H9 (cell line): Measurements from ENCODE around the gene RUFY2. TPM values are rescaled to one million over a fixed set of nuclear protein-coding genes. Genes with fewer than 3 reads are reported as not detected.

Experiments used
- DNase-seq: peaks from one replicate; pipeline ENCODE4 v3.0.0-alpha.2; 2017
- H2AFZ ChIP-seq: one replicate; pipeline ENCODE4 v1.6.1; 2013; ENCODE audit warnings: mild to moderate bottlenecking, low read length, control low read depth, moderate library complexity
- H2AK5ac ChIP-seq: 2 replicates; pipeline ENCODE4 v1.6.1; 2013; ENCODE audit warnings: low read length, control low read depth, mixed read lengths; ENCODE audit not compliant: insufficient read length
- H2BK120ac ChIP-seq: one replicate; pipeline ENCODE4 v1.6.1; 2013; ENCODE audit warnings: low read depth, mild to moderate bottlenecking, low read length, control low read depth, inconsistent platforms; ENCODE audit not compliant: poor library complexity, severe bottlenecking
- H2BK12ac ChIP-seq: 2 replicates; pipeline ENCODE4 v1.6.1; 2013; ENCODE audit warnings: low read length, control low read depth, mixed read lengths, low read depth; ENCODE audit not compliant: insufficient read length
- H2BK15ac ChIP-seq: 2 replicates; pipeline ENCODE4 v1.6.1; 2013; ENCODE audit warnings: low read depth, low read length, control low read depth
- H2BK20ac ChIP-seq: one replicate; pipeline ENCODE4 v1.6.1; 2013; ENCODE audit warnings: low read depth, mild to moderate bottlenecking, low read length, control low read depth, inconsistent platforms; ENCODE audit not compliant: poor library complexity, severe bottlenecking
- H2BK5ac ChIP-seq: 2 replicates; pipeline ENCODE4 v1.6.1; 2013; ENCODE audit warnings: low read length, control low read depth, mixed read lengths; ENCODE audit not compliant: insufficient read length
- H3K14ac ChIP-seq: 2 replicates; pipeline ENCODE4 v1.6.1; 2013; ENCODE audit warnings: low read length, control low read depth; ENCODE audit not compliant: insufficient read depth
- H3K18ac ChIP-seq: 2 replicates; pipeline ENCODE4 v1.6.1; 2013; ENCODE audit warnings: low read depth, mild to moderate bottlenecking, mixed read lengths, low read length, control low read depth; ENCODE audit not compliant: insufficient read length
- H3K23ac ChIP-seq: 2 replicates; pipeline ENCODE4 v1.6.1; 2013; ENCODE audit warnings: low read length, control low read depth, mixed read lengths, low read depth; ENCODE audit not compliant: insufficient read length
- H3K23me2 ChIP-seq: 2 replicates; pipeline ENCODE4 v1.6.1; 2013; ENCODE audit warnings: low read depth, mild to moderate bottlenecking, mixed read lengths, low read length, control low read depth; ENCODE audit not compliant: insufficient read length, poor library complexity, severe bottlenecking
- H3K27ac ChIP-seq: 2 replicates; pipeline ENCODE4 v1.5.1; 2013; ENCODE audit warnings: low read length, control low read depth, mixed read lengths, low read depth; ENCODE audit not compliant: insufficient read length
- H3K27me3 ChIP-seq: 2 replicates; pipeline ENCODE4 v1.6.1; 2013; ENCODE audit warnings: low read length, control low read depth, inconsistent platforms; ENCODE audit not compliant: insufficient read depth
- H3K4ac ChIP-seq: 2 replicates; pipeline ENCODE4 v1.6.1; 2013; ENCODE audit warnings: low read depth, mild to moderate bottlenecking, control low read depth, inconsistent platforms, low read length, moderate library complexity
- H3K4me1 ChIP-seq: 2 replicates; pipeline ENCODE4 v1.6.1; 2013; ENCODE audit warnings: low read length, control low read depth, inconsistent platforms; ENCODE audit not compliant: insufficient read depth
- H3K4me2 ChIP-seq: 2 replicates; pipeline ENCODE4 v1.6.1; 2013; ENCODE audit warnings: low read length, control low read depth, mixed read lengths; ENCODE audit not compliant: insufficient read length, insufficient read depth
- H3K56ac ChIP-seq: 2 replicates; pipeline ENCODE4 v1.6.1; 2013; ENCODE audit warnings: low read depth, mild to moderate bottlenecking, mixed read lengths, low read length, control low read depth; ENCODE audit not compliant: insufficient read length
- H3K79me1 ChIP-seq: 2 replicates; pipeline ENCODE4 v1.6.1; 2013; ENCODE audit warnings: low read depth, mild to moderate bottlenecking, moderate library complexity, low read length, control low read depth, inconsistent platforms; ENCODE audit not compliant: insufficient read depth, poor library complexity, severe bottlenecking
- H3K79me2 ChIP-seq: 2 replicates; pipeline ENCODE4 v1.6.1; 2013; ENCODE audit warnings: low read length, control low read depth, inconsistent platforms; ENCODE audit not compliant: insufficient read depth
- H3K9ac ChIP-seq: 2 replicates; pipeline ENCODE4 v1.6.1; 2013; ENCODE audit warnings: low read length, control low read depth, mixed read lengths; ENCODE audit not compliant: insufficient read length; ENCODE audit errors: extremely low read depth
- H3K9me3 ChIP-seq: one replicate; pipeline ENCODE4 v1.6.1; 2013; ENCODE audit warnings: low read depth, low read length, inconsistent platforms; ENCODE audit not compliant: control insufficient read depth
- H3T11ph ChIP-seq: one replicate; pipeline ENCODE4 v1.6.1; 2013; ENCODE audit warnings: mild to moderate bottlenecking, low read length, control low read depth, inconsistent platforms
- H4K20me1 ChIP-seq: one replicate; pipeline ENCODE4 v1.6.1; 2013; ENCODE audit not compliant: control insufficient read depth, insufficient read length, insufficient read depth
- H4K5ac ChIP-seq: 2 replicates; pipeline ENCODE4 v1.6.1; 2013; ENCODE audit warnings: low read depth, mild to moderate bottlenecking, mixed read lengths, low read length, control low read depth; ENCODE audit not compliant: insufficient read length
- H4K8ac ChIP-seq: replicated peaks from 2 replicates; pipeline ENCODE4 v1.6.1; 2013; ENCODE audit warnings: low read length, control low read depth, mixed read lengths, low read depth; ENCODE audit not compliant: insufficient read length
- H4K91ac ChIP-seq: 2 replicates; pipeline ENCODE4 v1.6.1; 2013; ENCODE audit warnings: low read depth, mild to moderate bottlenecking, moderate library complexity, mixed read lengths, low read length, control low read depth; ENCODE audit not compliant: insufficient read length
- H3K27ac Mint-ChIP-seq, 3 experiments: 2 replicates in 2 of 3; 3 replicates in 1 of 3; pipeline ENCODE4 v1.8.0; 2020 to 2021; ENCODE audit warnings: mixed read lengths in 3 of 3, mild to moderate bottlenecking in 1 of 3, moderate library complexity in 1 of 3
- H3K27me3 Mint-ChIP-seq: 2 replicates; pipeline ENCODE4 v1.8.0; 2021; ENCODE audit warnings: low read depth, mild to moderate bottlenecking, moderate library complexity, mixed read lengths
- H3K36me3 Mint-ChIP-seq, 3 experiments: 2 replicates in 2 of 3; 3 replicates in 1 of 3; pipeline ENCODE4 v1.8.0; 2020 to 2021; ENCODE audit warnings: low read depth in 3 of 3, mixed read lengths in 3 of 3; ENCODE audit not compliant: insufficient read depth in 1 of 3
- H3K4me1 Mint-ChIP-seq, 2 experiments: 2 replicates each; pipeline ENCODE4 v1.8.0; 2020; ENCODE audit warnings: mixed read lengths in 2 of 2
- H3K4me3 Mint-ChIP-seq, 2 experiments: 2 replicates in 1 of 2; 3 replicates in 1 of 2; pipeline ENCODE4 v1.8.0; 2020 to 2021; ENCODE audit warnings: mild to moderate bottlenecking in 2 of 2, mixed read lengths in 2 of 2, moderate library complexity in 1 of 2
- H3K9me3 Mint-ChIP-seq, 2 experiments: 2 replicates in 1 of 2; 3 replicates in 1 of 2; pipeline ENCODE4 v1.8.0; 2020; ENCODE audit warnings: mild to moderate bottlenecking in 2 of 2, mixed read lengths in 2 of 2, moderate library complexity in 1 of 2
- CTCF ChIP-seq: fragments of 200-600 bp; sonication (generic); conservative IDR thresholded peaks from 3 replicates; pipeline ENCODE4 v1.8.0; 2021; ENCODE audit warnings: antibody characterized with exemption, mild to moderate bottlenecking
- total RNA-seq: library from RNA; stranded (reverse); gene quantifications from 2 replicates; pipeline ENCODE4 v1.2.1, GENCODE V29; 2021

RUFY2 gene
- total RNA-seq, 1 experiment from 2014 or later, result 14.1 TPM

GRCh38 chr10:68310531-68310930 lies 96.5 kb downstream of the RUFY2 start:
- Mint-ChIP-seq H3K9me3 (peaks cover 0 to under 1% of the 10 kb centered on the region in 2 experiments; a peak in 1 of 5 replicates), H3K27ac (no peak overlapping the region), H3K4me3 (no peak overlapping the region), H3K36me3 (no peaks in the 10 kb centered on the region), H3K27me3 (no peaks in the 10 kb centered on the region), H3K4me1 (peaks cover 11% of the 10 kb centered on the region in 2 experiments)
- H4K5ac ChIP-seq, result no peak overlapping the region
- H3K14ac ChIP-seq, result no peak overlapping the region
- H2AFZ ChIP-seq, result no peak overlapping the region
- no peaks in the 10 kb centered on the region for H3K23me2 ChIP-seq
- no peaks in the 10 kb centered on the region for H3K79me2 ChIP-seq
- H3K27ac ChIP-seq, result no peak overlapping the region
- no peak overlapping the region for H3K4me2 ChIP-seq
- no peak overlapping the region for H2AK5ac ChIP-seq
- no peaks in the 10 kb centered on the region for H3K4me1 ChIP-seq
- H2BK12ac ChIP-seq, result no peak overlapping the region
- no peaks in the 10 kb centered on the region for H3K79me1 ChIP-seq
- H3K27me3 ChIP-seq, result no peaks in the 10 kb centered on the region
- no peak for TF ChIP-seq CTCF
- H2BK5ac ChIP-seq, result no peak overlapping the region
- no peak overlapping the region for H2BK15ac ChIP-seq
- no peak overlapping the region for H4K8ac ChIP-seq
- H3K56ac ChIP-seq, result no peak overlapping the region
- no peak overlapping the region for H3K9ac ChIP-seq
- H3K9me3 ChIP-seq, result no peaks in the 10 kb centered on the region
- H4K91ac ChIP-seq, result no peak overlapping the region
- H3K18ac ChIP-seq, result no peak overlapping the region
- H2BK120ac ChIP-seq, result no peak overlapping the region
- H3K4ac ChIP-seq, result no peak overlapping the region
- H3T11ph ChIP-seq, result no peak overlapping the region
- DNase-seq, result no peak
- no peak overlapping the region for H2BK20ac ChIP-seq
- H3K23ac ChIP-seq, result no peak overlapping the region
- H4K20me1 ChIP-seq, result no peaks in the 10 kb centered on the region
